GM12873 (cell line): ENCODE results near the gene PSMD3.

ENCODE experiments used
- CTCF ChIP-seq: IDR thresholded peaks from 2 replicates; pipeline ENCODE4 v1.5.1; 2012; ENCODE audit warnings: low read depth, mild to moderate bottlenecking, moderate library complexity, low read length, control low read depth; ENCODE audit not compliant: insufficient read depth; ENCODE audit errors: missing control alignments

Gene PSMD3

GRCh38 chr17:39939588-39940419, 40.8 kb upstream of the PSMD3 start:
- peak; percentile 60 for TF ChIP-seq CTCF

- no peak for TF ChIP-seq CTCF
Measured at GRCh38 chr17:39943702-39944392, 36.8 kb upstream of the PSMD3 start.

- TF ChIP-seq CTCF, result no peak
Measured at GRCh38 chr17:39944393-39944711, 36.3 kb upstream of the PSMD3 start.

- no peak for TF ChIP-seq CTCF
Measured at GRCh38 chr17:39946551-39947330, 33.9 kb upstream of the PSMD3 start.

GRCh38 chr17:39949028-39949427, 31.6 kb upstream of the PSMD3 start:
- no peak for TF ChIP-seq CTCF

GRCh38 chr17:39950871-39951348, 29.7 kb upstream of the PSMD3 start:
- TF ChIP-seq CTCF, result no peak
